Thoracic aorta (tissue), 2 donors: ENCODE results near the gene RFC1. TPM values are rescaled to one million over a fixed set of nuclear protein-coding genes. Genes with fewer than 3 reads are reported as not detected.
"Not testable (repeated sequence)": the region's sequence is repeated elsewhere in the genome, so short reads cannot be mapped to it uniquely, and the experiment has no call there.

Experiments
- ATAC-seq: fragments of 150-250 bp; one replicate; pipeline ENCODE4 v1.8.0; 2017; ENCODE audit warnings: low read depth; ENCODE audit not compliant: insufficient number of reproducible peaks, low FRiP score
- DNase-seq: peaks from one replicate; pipeline ENCODE4 v3.0.0-alpha.2; 2020; ENCODE audit warnings: low spot score
- H3K27ac ChIP-seq, 2 donors: fragments of 200-600 bp; sonication (generic); 1 replicate in 1 of 2; 2 replicates in 1 of 2; pipeline ENCODE4 v1.5.1; 2016; ENCODE audit warnings: mild to moderate bottlenecking in 2 of 2, moderate library complexity in 2 of 2
- H3K27me3 ChIP-seq: fragments of 200-600 bp; sonication (generic); replicated peaks from 2 replicates; pipeline ENCODE4 v1.6.0; 2016; ENCODE audit warnings: mild to moderate bottlenecking; ENCODE audit not compliant: insufficient read depth
- H3K36me3 ChIP-seq: fragments of 200-600 bp; sonication (generic); one replicate; pipeline ENCODE4 v1.5.1; 2016
- H3K4me1 ChIP-seq, 2 donors: fragments of 200-600 bp; sonication (generic); 1 replicate in 1 of 2; 2 replicates in 1 of 2; pipeline versions ENCODE4 v1.5.1 to v1.6.0; 2016; ENCODE audit warnings: low read depth in 2 of 2, mild to moderate bottlenecking in 1 of 2; ENCODE audit not compliant: control insufficient read depth in 1 of 2
- H3K4me3 ChIP-seq: fragments of 200-600 bp; sonication (generic); 2 replicates; pipeline ENCODE4 v1.5.1; 2016; ENCODE audit warnings: mild to moderate bottlenecking
- H3K9me3 ChIP-seq: fragments of 200-600 bp; sonication (generic); 2 replicates; pipeline ENCODE4 v1.5.1; 2016
- total RNA-seq, 2 donors: library from RNA; depleted of rRNA; stranded (reverse); fragments of >200 nt; gene quantifications; one replicate each; pipeline versions ENCODE4 v1.1.0 to v1.2.3, GENCODE V29; 2016
- TF ChIP-seq, protein P1 (sequence below): fragments of 200-600 bp; sonication (generic); IDR thresholded peaks from one replicate; pipeline ENCODE4 v1.5.1; 2019; ENCODE audit warnings: antibody characterized with exemption

The RFC1 gene
- total RNA-seq, 2 donors from 2014 or later: 36.2 to 38.6 TPM

DNA sequence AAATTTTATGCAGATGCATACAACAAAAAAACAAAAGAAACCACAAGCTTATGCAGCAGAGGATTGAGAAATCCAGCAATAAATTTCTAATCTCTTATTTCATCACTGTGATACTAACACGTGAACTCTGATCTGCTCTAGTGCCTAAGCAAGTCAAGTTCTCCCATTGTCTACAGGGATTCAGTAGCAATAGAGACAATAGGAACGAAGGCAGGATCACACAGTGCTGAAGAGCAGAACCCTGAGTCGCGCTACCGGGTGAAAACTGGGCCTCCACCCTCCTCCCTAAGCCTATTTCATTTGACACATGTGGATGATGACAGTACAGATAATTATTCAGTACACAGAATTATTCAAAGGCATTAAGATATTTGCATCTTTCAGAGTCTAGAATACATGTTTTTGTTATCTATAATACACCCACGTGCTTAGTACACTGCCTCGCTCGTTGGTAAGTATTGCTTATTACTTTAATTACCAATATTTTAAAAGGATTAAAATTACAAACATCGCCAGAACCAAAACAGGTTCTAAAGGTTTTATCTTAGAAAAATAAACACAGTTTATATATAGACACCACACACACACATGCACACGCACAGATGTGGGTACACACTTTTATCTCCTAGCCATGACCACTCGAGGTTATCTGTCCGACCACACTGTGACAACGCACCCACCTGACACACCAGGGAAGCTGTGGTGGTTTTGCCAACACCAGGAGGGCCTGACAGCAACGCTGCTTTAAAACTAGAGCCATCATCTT, 60.1 kb downstream of the RFC1 start:
- Histone ChIP-seq H3K27ac (no peak overlapping the region), H3K36me3 (peaks cover 14% of the 10 kb centered on the region), H3K9me3 (no peaks in the 10 kb centered on the region), H3K27me3 (no peaks in the 10 kb centered on the region), H3K4me3 (no peak overlapping the region), H3K4me1 (peaks cover 0 to 4% of the 10 kb centered on the region in 2 donors)
- DNase-seq (no peak), ATAC-seq (no peak)
- TF ChIP-seq, protein P1, sequence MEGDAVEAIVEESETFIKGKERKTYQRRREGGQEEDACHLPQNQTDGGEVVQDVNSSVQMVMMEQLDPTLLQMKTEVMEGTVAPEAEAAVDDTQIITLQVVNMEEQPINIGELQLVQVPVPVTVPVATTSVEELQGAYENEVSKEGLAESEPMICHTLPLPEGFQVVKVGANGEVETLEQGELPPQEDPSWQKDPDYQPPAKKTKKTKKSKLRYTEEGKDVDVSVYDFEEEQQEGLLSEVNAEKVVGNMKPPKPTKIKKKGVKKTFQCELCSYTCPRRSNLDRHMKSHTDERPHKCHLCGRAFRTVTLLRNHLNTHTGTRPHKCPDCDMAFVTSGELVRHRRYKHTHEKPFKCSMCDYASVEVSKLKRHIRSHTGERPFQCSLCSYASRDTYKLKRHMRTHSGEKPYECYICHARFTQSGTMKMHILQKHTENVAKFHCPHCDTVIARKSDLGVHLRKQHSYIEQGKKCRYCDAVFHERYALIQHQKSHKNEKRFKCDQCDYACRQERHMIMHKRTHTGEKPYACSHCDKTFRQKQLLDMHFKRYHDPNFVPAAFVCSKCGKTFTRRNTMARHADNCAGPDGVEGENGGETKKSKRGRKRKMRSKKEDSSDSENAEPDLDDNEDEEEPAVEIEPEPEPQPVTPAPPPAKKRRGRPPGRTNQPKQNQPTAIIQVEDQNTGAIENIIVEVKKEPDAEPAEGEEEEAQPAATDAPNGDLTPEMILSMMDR: no peak

DNA sequence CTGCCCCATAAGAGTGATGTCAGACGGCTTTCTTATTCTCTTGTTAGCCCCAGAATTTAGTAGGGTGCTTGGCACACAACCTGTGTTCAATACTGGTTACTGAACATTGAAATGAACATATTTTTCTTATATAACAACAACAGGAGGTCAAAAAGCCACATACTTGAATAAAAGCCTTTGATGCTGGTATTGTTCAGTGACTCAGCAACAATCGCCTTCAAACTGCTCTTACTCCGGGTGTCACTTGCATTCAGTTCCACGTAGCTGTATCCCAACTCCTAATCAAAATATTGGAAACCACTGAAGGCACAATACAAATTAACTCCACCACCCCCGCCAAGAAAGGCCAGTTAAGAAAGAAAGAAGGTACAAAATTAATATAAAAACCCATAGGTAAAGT, 61.5 kb downstream of the RFC1 start:
- no peak overlapping the region for H3K27ac ChIP-seq
- no peak for DNase-seq
- H3K9me3 ChIP-seq: no peaks in the 10 kb centered on the region
- H3K27me3 ChIP-seq: no peaks in the 10 kb centered on the region
- no peak for ATAC-seq
- TF ChIP-seq, protein P1: no peak
- peaks cover 22% of the 10 kb centered on the region for H3K36me3 ChIP-seq
- H3K4me3 ChIP-seq: no peak overlapping the region
- peaks cover 0 to 4% of the 10 kb centered on the region in 2 donors for H3K4me1 ChIP-seq

DNA sequence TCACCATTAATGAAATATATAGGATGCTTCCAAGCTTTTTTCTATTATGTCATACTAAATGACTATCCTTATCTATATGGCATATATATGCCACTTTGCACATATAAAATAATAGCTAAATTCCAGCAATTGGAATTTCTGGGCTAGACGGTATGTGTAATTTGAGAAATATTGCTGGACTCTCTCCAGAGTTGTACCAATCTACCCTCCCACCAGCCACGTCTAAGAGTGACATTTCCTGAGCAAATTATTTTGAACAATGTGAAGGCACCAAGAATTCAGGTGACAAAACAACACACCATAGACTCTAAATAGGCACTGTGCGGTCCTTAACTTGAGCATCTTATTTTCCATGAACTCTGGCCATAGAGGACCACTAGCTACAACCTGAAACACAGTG, 62.3 kb downstream of the RFC1 start:
- DNase-seq (no peak), ATAC-seq (no peak)
- TF ChIP-seq, protein P1: no peak
- Histone ChIP-seq H3K9me3 (no peaks in the 10 kb centered on the region), H3K4me3 (no peak overlapping the region), H3K36me3 (peaks cover 23% of the 10 kb centered on the region), H3K27me3 (no peaks in the 10 kb centered on the region), H3K4me1 (peaks cover 0 to 4% of the 10 kb centered on the region in 2 donors), H3K27ac (no peak overlapping the region)

DNA sequence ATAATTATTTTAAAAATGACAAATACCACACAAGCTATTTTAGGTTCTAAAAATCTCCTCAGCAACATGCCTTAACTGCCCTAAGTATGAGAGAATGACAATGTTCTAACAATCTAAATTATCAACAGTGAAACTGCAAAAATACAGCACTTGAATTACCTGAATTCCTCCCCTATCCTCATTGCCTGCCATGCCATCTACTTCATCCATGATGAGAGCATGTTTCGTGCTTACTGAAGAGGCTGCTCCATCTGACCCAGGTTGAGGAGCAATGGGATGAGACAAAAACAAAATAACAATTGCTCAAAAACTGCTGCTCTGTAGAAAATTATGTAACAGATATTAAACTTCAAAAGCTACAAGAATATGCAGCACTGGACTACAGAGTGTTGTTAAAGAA, 63.3 kb downstream of the RFC1 start:
- Histone ChIP-seq H3K36me3 (peaks cover 23% of the 10 kb centered on the region), H3K4me1 (peaks cover 0 to 2% of the 10 kb centered on the region in 2 donors), H3K4me3 (no peak overlapping the region), H3K27ac (no peak overlapping the region), H3K9me3 (no peaks in the 10 kb centered on the region), H3K27me3 (no peaks in the 10 kb centered on the region)
- DNase-seq (no peak), ATAC-seq (no peak)
- TF ChIP-seq, protein P1: no peak

DNA sequence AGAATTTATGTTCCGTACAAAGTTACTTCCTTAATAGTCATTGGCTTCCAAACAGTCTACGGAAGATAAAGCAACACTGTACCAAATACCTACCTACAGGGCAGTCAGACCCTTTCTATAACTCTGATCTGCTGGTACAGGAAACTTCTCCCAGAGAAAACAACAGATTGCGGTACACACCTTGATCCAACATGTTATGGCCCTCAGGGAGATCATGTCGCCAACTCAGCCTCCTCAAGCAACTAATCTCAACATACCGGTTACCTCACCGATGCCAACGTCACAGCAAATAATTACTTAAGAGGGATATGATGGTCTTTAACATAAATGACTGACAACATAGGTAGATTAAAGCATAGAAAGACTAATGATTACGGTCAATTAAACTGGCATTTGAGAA, 70.4 kb downstream of the RFC1 start:
- TF ChIP-seq, protein P1: no peak
- H3K4me3 ChIP-seq: no peak overlapping the region
- no peaks in the 10 kb centered on the region for H3K4me1 ChIP-seq
- H3K27ac ChIP-seq: no peak overlapping the region
- H3K9me3 ChIP-seq: no peaks in the 10 kb centered on the region
- no peaks in the 10 kb centered on the region for H3K27me3 ChIP-seq
- ATAC-seq (no peak), DNase-seq (no peak)
- H3K36me3 ChIP-seq: peaks cover 21% of the 10 kb centered on the region

DNA sequence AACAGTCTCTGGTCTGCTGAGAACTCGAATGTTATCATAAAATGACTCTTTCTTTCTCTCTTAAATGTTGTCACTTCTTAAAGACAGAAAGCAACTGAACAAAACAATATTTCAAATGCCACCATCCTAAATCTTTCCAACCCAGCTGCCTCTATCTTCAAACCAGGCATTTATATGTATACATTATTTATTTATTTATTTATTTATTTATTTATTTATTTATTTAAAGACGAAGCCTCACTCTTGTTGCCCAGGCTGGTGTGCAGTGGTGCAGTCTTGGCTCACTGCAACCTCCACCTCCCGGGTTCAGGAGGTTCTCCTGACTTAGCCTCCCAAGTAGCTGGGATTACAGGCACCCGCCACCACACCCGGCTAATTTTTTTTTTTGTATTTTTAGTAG, 73.7 kb downstream of the RFC1 start:
- not testable (repeated sequence) for H3K27ac ChIP-seq, H3K4me1 ChIP-seq, H3K9me3 ChIP-seq, DNase-seq, H3K27me3 ChIP-seq, ATAC-seq, H3K4me3 ChIP-seq
- peaks cover 35% of the 10 kb centered on the region for H3K36me3 ChIP-seq
